Kidney (tissue), 14 donors: ENCODE data around the gene SERINC5. TPM values are rescaled to one million over a fixed set of nuclear protein-coding genes. Genes with fewer than 3 reads are reported as not detected.
A peak's percentile ranks its signal among the peaks of the same experiment; 100 is the strongest.

Source experiments
- DNase-seq, 5 donors: peaks; one replicate each; pipeline ENCODE4 v3.0.0-alpha.2; 2013 to 2020
- FAIRE-seq: peaks from 2 replicates; lab custom pipeline; 2012; peaks lifted over from hg19 to GRCh38; lab: Jason Lieb, UNC
- H3K27ac ChIP-seq, 2 donors: one replicate each; pipeline ENCODE4 v1.7.0; 2013; ENCODE audit warnings: low read depth in 2 of 2, low read length in 2 of 2, inconsistent platforms in 1 of 2
- H3K27me3 ChIP-seq: one replicate; pipeline ENCODE4 v1.7.1; 2013; ENCODE audit warnings: low read length, inconsistent platforms; ENCODE audit not compliant: control insufficient read depth, insufficient read depth
- H3K36me3 ChIP-seq, 3 donors: one replicate each; pipeline versions ENCODE4 v1.7.0 to v1.7.1; 2013; ENCODE audit warnings: low read length in 3 of 3, control low read depth in 1 of 3, inconsistent platforms in 1 of 3; ENCODE audit not compliant: insufficient read depth in 3 of 3, control insufficient read depth in 2 of 3
- H3K4me1 ChIP-seq, 3 donors: one replicate each; pipeline versions ENCODE4 v1.7.0 to v1.7.1; 2013; ENCODE audit warnings: low read length in 3 of 3, inconsistent platforms in 1 of 3, low read depth in 1 of 3; ENCODE audit not compliant: control insufficient read depth in 2 of 3, insufficient read depth in 2 of 3
- H3K4me3 ChIP-seq, 3 donors: one replicate each; pipeline versions ENCODE4 v1.7.0 to v1.8.1; 2013; ENCODE audit warnings: low read length in 3 of 3, control low read depth in 1 of 3, inconsistent platforms in 1 of 3
- H3K9ac ChIP-seq, 3 donors: one replicate each; pipeline versions ENCODE4 v1.7.0 to v1.7.1; 2013; ENCODE audit warnings: low read length in 3 of 3, control low read depth in 1 of 3, inconsistent platforms in 1 of 3
- H3K9me3 ChIP-seq, 3 donors: one replicate each; pipeline versions ENCODE4 v1.7.0 to v1.7.1; 2013; ENCODE audit warnings: low read length in 3 of 3, control low read depth in 1 of 3, inconsistent platforms in 1 of 3; ENCODE audit not compliant: control insufficient read depth in 2 of 3, insufficient read depth in 1 of 3
- CTCF ChIP-seq: IDR thresholded peaks from 3 replicates; pipeline ENCODE4 v1.5.1; 2012; ENCODE audit warnings: mild to moderate bottlenecking, moderate library complexity, borderline replicate concordance; ENCODE audit not compliant: insufficient read depth; ENCODE audit errors: extremely low read depth
- intact Hi-C: fragments of 100-400 bp; cut with DNase I; formaldehyde crosslinking; loops from one replicate; pipeline ENCODE4 v1.11.1; 2022
- polyA plus RNA-seq: library from polyadenylated mRNA; stranded (reverse); fragments of 350-450 nt; fragmentation: Illumina TruSeq; extraction: RNeasy Lipid Tissue Mini Kit (QIAGEN cat#74804); gene quantifications from one replicate; pipeline ENCODE4 v1.2.3, GENCODE V29; 2014; ENCODE audit warnings: low read depth, low replicate concordance; ENCODE audit not compliant: insufficient read depth
- total RNA-seq: library from RNA; stranded (reverse); fragmentation: NEBNext Ultra II Directional; extraction: Animal tissue kit (Norgen Biotek cat#: 25700); gene quantifications from one replicate; pipeline ENCODE4 v1.2.1, GENCODE V29; 2021
- donor health status: control.
- donor health status: control.
- donor health status: control.
- donor health status: control.
- donor health status: control.
- donor health status: DM: yes; HTN: yes; CAD: no.
- donor health status: Normal renal cell carcinoma (clear cell type).

Gene SERINC5
- total and polyA plus RNA-seq, 2 donors from 2014 or later, result 3.9 to 23.8 TPM

GRCh38 chr5:80069918-80070318 is 185.9 kb downstream of the SERINC5 start:
- Histone ChIP-seq H3K9ac (no peak overlapping the region), H3K4me1 (no peaks in the 10 kb centered on the region), H3K27ac (no peak overlapping the region), H3K36me3 (peaks cover 0 to 3% (median 0%) of the 10 kb centered on the region in 3 donors), H3K4me3 (no peak overlapping the region), H3K27me3 (no peaks in the 10 kb centered on the region), H3K9me3 (no peaks in the 10 kb centered on the region)
- intact Hi-C loops, result no loop called here
- FAIRE-seq (no peak), DNase-seq (peak in 3 of 5 donors; percentile 21 to 60 (median 44))
- no peak for TF ChIP-seq CTCF

- intact Hi-C loops, result no loop called here
- no peaks in the 10 kb centered on the region for H3K9me3 ChIP-seq
- DNase-seq (no peak), FAIRE-seq (no peak)
- no peaks in the 10 kb centered on the region for H3K27me3 ChIP-seq
- no peaks in the 10 kb centered on the region for H3K4me1 ChIP-seq
- no peak overlapping the region for H3K9ac ChIP-seq
- H3K4me3 ChIP-seq, result no peak overlapping the region
- H3K36me3 ChIP-seq, result peaks cover 0 to 3% (median 0%) of the 10 kb centered on the region in 3 donors
- H3K27ac ChIP-seq, result no peak overlapping the region
- TF ChIP-seq CTCF, result no peak
Observed at GRCh38 chr5:80069251-80069800, 186.5 kb downstream of the SERINC5 start.

GRCh38 chr5:80068775-80069174 is 187.1 kb downstream of the SERINC5 start:
- Histone ChIP-seq H3K27me3 (no peaks in the 10 kb centered on the region), H3K27ac (no peak overlapping the region), H3K4me3 (no peak overlapping the region), H3K4me1 (no peaks in the 10 kb centered on the region), H3K9me3 (no peaks in the 10 kb centered on the region), H3K9ac (no peak overlapping the region), H3K36me3 (peaks cover 0 to 3% (median 0%) of the 10 kb centered on the region in 3 donors)
- no peak for DNase-seq
- FAIRE-seq, result no peak
- intact Hi-C loops, result no loop called here
- TF ChIP-seq CTCF, result no peak

- DNase-seq (no peak), FAIRE-seq (no peak)
- Histone ChIP-seq H3K9ac (no peak overlapping the region), H3K9me3 (no peaks in the 10 kb centered on the region), H3K27me3 (no peaks in the 10 kb centered on the region), H3K27ac (no peak overlapping the region), H3K36me3 (peaks cover 0 to 3% (median 0%) of the 10 kb centered on the region in 3 donors), H3K4me1 (no peaks in the 10 kb centered on the region), H3K4me3 (no peak overlapping the region)
- intact Hi-C loops, result no loop called here
- no peak for TF ChIP-seq CTCF
Observed at GRCh38 chr5:80068246-80068636, 187.6 kb downstream of the SERINC5 start.
